Gastroesophageal sphincter (tissue), 3 donors: ENCODE data around the gene CYRIA.

Source experiments
- CTCF ChIP-seq, 4 experiments: fragments of 200-600 bp in 2 of 4; fragments of 450-650 bp in 2 of 4; sonication (generic) in 1 of 4; IDR thresholded peaks; one replicate each; pipeline ENCODE4 v1.5.1; 2017 to 2019; ENCODE audit warnings: antibody characterized with exemption in 4 of 4, mild to moderate bottlenecking in 2 of 4, moderate library complexity in 2 of 4
- EP300 ChIP-seq: sonication (generic); formaldehyde crosslinking; IDR thresholded peaks from one replicate; pipeline ENCODE4 v1.6.1; 2017; ENCODE audit warnings: antibody characterized with exemption, mild to moderate bottlenecking
- POLR2A ChIP-seq, 2 donors: fragments of 450-650 bp; IDR thresholded peaks; one replicate each; pipeline ENCODE4 v1.6.1; 2017; ENCODE audit warnings: antibody characterized with exemption in 2 of 2, mild to moderate bottlenecking in 2 of 2, moderate library complexity in 1 of 2

GRCh38 chr2:16655445-16655837, 10.2 kb downstream of the CYRIA start:
- no peak for TF ChIP-seq POLR2A (IDR thresholded peaks at IDR 0.05)
- no peak for TF ChIP-seq CTCF (IDR thresholded peaks at IDR 0.05)
- no peak for TF ChIP-seq EP300
